ENCODE data around the gene NUP133.

Gene NUP133

GRCh38 chr1:229506633-229507032, 1.5 kb downstream of the NUP133 start:
- H3K9me3 ChIP-seq (ENCODE audit: control insufficient read depth, low read length) = no peaks in the 10 kb centered on the region
- peak overlapping the region; percentile 3 for H3K4me2 ChIP-seq (ENCODE audit: low read length, poor library complexity, severe bottlenecking)
- DNase-seq = no peak
- peaks cover 9 to 19% of the 10 kb centered on the region in 2 experiments for H3K36me3 ChIP-seq (ENCODE audit: control insufficient read depth in 1 of 2, insufficient read depth in 2 of 2, low read depth in 1 of 2, low read length in 2 of 2)
- no peak overlapping the region for H4K91ac ChIP-seq (ENCODE audit: low read length)
- H3K23ac ChIP-seq (ENCODE audit: low read length in 2 of 2) = no peak overlapping the region
- H3K4ac ChIP-seq (ENCODE audit: low read depth in 1 of 2, low read length in 2 of 2) = no peak overlapping the region
- H3K79me1 ChIP-seq (replicated peaks; ENCODE audit: low read length, poor library complexity, severe bottlenecking) = peaks cover 16% of the 10 kb centered on the region
- no peak overlapping the region for H2BK12ac ChIP-seq (ENCODE audit: low read length in 2 of 2)
- no peak overlapping the region for H2AK5ac ChIP-seq (ENCODE audit: low read length, severe bottlenecking)
- no peak overlapping the region for H2AFZ ChIP-seq (ENCODE audit: low read depth, low read length)
- no peak overlapping the region for H2BK120ac ChIP-seq (ENCODE audit: low read depth, low read length)
- H3K9ac ChIP-seq (ENCODE audit: low read length) = peak overlapping the region; percentile 97
- H3K18ac ChIP-seq (ENCODE audit: low read depth in 1 of 2, low read length in 2 of 2) = no peak overlapping the region
- H2BK5ac ChIP-seq (ENCODE audit: low read depth, low read length, poor library complexity, severe bottlenecking) = no peak overlapping the region
- H3K27ac ChIP-seq (ENCODE audit: low read length, poor library complexity, severe bottlenecking) = no peak overlapping the region
- H3K14ac ChIP-seq (ENCODE audit: low read length in 2 of 2) = no peak overlapping the region
- H3K27me3 ChIP-seq (ENCODE audit: control insufficient read depth in 1 of 2, insufficient read depth in 1 of 2, low read length in 2 of 2) = no peaks in the 10 kb centered on the region
- H3K4me3 ChIP-seq (ENCODE audit: insufficient read depth in 1 of 2, low read depth in 1 of 2, low read length in 2 of 2) = peak overlapping the region in 1 of 2 experiments; percentile 97
- peaks cover 7% of the 10 kb centered on the region for H3K4me1 ChIP-seq (ENCODE audit: control insufficient read depth, insufficient read depth, low read depth, low read length)
- 87% methylated on average over 6 of the region's 8 CpGs for WGBS
- no peak overlapping the region for H2BK15ac ChIP-seq (ENCODE audit: low read depth, poor library complexity, severe bottlenecking)
- H4K8ac ChIP-seq (ENCODE audit: low read length) = no peak overlapping the region

DNA sequence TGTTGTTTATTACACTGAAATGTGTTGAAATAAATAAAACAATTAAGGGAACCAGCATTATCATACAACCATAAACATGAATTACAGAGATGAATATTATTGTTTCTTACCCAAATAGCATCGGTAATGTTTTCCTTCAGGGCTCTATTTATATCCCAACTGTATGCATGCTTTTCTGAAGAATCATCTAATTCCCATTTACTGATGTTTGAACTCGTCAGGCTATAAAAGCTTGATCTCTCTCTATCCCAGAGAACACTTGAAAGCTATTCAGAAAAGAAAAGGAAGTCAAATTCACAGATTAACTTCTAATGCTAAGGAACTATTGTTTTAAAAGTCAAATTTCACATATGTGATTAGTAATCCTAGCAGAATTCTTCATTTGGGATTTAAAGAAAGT, 12.4 kb downstream of the NUP133 start:
- Histone ChIP-seq H3K79me1 (replicated peaks; ENCODE audit: low read length, poor library complexity, severe bottlenecking) (peaks cover 14% of the 10 kb centered on the region), H2AK5ac (ENCODE audit: low read length, severe bottlenecking) (no peak overlapping the region), H3K9ac (ENCODE audit: low read length) (no peak overlapping the region), H4K91ac (ENCODE audit: low read length) (no peak overlapping the region), H3K27ac (ENCODE audit: low read length, poor library complexity, severe bottlenecking) (no peak overlapping the region), H2BK5ac (ENCODE audit: low read depth, low read length, poor library complexity, severe bottlenecking) (no peak overlapping the region), H3K27me3 (ENCODE audit: control insufficient read depth in 1 of 2, insufficient read depth in 1 of 2, low read length in 2 of 2) (no peaks in the 10 kb centered on the region), H3K9me3 (ENCODE audit: control insufficient read depth, low read length) (no peaks in the 10 kb centered on the region), H3K4me3 (ENCODE audit: insufficient read depth in 1 of 2, low read depth in 1 of 2, low read length in 2 of 2) (no peak overlapping the region), H3K14ac (ENCODE audit: low read length in 2 of 2) (no peak overlapping the region), H3K36me3 (ENCODE audit: control insufficient read depth in 1 of 2, insufficient read depth in 2 of 2, low read depth in 1 of 2, low read length in 2 of 2) (peaks cover 31 to 87% of the 10 kb centered on the region in 2 experiments), H2AFZ (ENCODE audit: low read depth, low read length) (no peak overlapping the region), H4K8ac (ENCODE audit: low read length) (no peak overlapping the region), H2BK12ac (ENCODE audit: low read length in 2 of 2) (no peak overlapping the region), H3K4ac (ENCODE audit: low read depth in 1 of 2, low read length in 2 of 2) (no peak overlapping the region), H3K4me2 (ENCODE audit: low read length, poor library complexity, severe bottlenecking) (no peak overlapping the region), H2BK120ac (ENCODE audit: low read depth, low read length) (no peak overlapping the region), H2BK15ac (ENCODE audit: low read depth, poor library complexity, severe bottlenecking) (no peak overlapping the region), H3K23ac (ENCODE audit: low read length in 2 of 2) (no peak overlapping the region), H3K4me1 (ENCODE audit: control insufficient read depth, insufficient read depth, low read depth, low read length) (no peaks in the 10 kb centered on the region), H3K18ac (ENCODE audit: low read depth in 1 of 2, low read length in 2 of 2) (no peak overlapping the region)
- no peak for DNase-seq
- 100% methylated on average over 2 of the region's 2 CpGs for WGBS

- Histone ChIP-seq H2BK12ac (ENCODE audit: low read length in 2 of 2) (no peak overlapping the region), H2BK120ac (ENCODE audit: low read depth, low read length) (no peak overlapping the region)
- WGBS = 100% methylated on average over 1 of the region's 1 CpG
Measured at GRCh38 chr1:229487181-229487580, 21.0 kb downstream of the NUP133 start.

DNA sequence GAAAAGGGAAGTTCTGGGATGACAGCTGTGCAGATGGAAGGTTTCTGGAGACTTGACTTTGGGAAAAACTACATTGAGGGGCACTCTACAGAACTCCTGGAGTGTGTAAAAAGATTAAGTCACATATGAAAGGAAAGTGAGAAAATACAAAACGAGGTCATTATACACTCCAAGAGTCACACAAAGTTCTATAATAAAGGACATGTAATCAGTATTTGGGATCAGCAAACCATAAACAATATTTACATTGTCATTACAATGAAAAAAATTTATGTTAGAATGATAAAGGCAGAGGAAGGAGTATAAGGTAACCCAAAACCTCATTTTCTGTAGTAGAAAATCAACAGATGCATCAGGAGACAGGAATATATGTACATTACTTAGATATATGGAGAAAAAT, 22.8 kb downstream of the NUP133 start:
- no peaks in the 10 kb centered on the region for H3K27me3 ChIP-seq (ENCODE audit: control insufficient read depth in 1 of 2, insufficient read depth in 1 of 2, low read length in 2 of 2)
- WGBS = no CpG with 5 or more reads among the region's 1 CpG

More at GRCh38 chr1:229487181-229487580, 21.0 kb downstream of the NUP133 start:
- H3K4ac ChIP-seq (ENCODE audit: low read depth in 1 of 2, low read length in 2 of 2) = no peak overlapping the region
- H3K18ac ChIP-seq (ENCODE audit: low read depth in 1 of 2, low read length in 2 of 2) = no peak overlapping the region
- H3K4me1 ChIP-seq (ENCODE audit: control insufficient read depth, insufficient read depth, low read depth, low read length) = no peaks in the 10 kb centered on the region
- H2BK5ac ChIP-seq (ENCODE audit: low read depth, low read length, poor library complexity, severe bottlenecking) = no peak overlapping the region
- peaks cover 25 to 85% of the 10 kb centered on the region in 2 experiments for H3K36me3 ChIP-seq (ENCODE audit: control insufficient read depth in 1 of 2, insufficient read depth in 2 of 2, low read depth in 1 of 2, low read length in 2 of 2)
- H3K79me1 ChIP-seq (replicated peaks; ENCODE audit: low read length, poor library complexity, severe bottlenecking) = peaks cover 15% of the 10 kb centered on the region
- no peak overlapping the region for H3K27ac ChIP-seq (ENCODE audit: low read length, poor library complexity, severe bottlenecking)
- H4K8ac ChIP-seq (ENCODE audit: low read length) = no peak overlapping the region
- H2AK5ac ChIP-seq (ENCODE audit: low read length, severe bottlenecking) = no peak overlapping the region
- H3K14ac ChIP-seq (ENCODE audit: low read length in 2 of 2) = no peak overlapping the region
- H2AFZ ChIP-seq (ENCODE audit: low read depth, low read length) = no peak overlapping the region
- H3K4me3 ChIP-seq (ENCODE audit: insufficient read depth in 1 of 2, low read depth in 1 of 2, low read length in 2 of 2) = no peak overlapping the region
- H2BK15ac ChIP-seq (ENCODE audit: low read depth, poor library complexity, severe bottlenecking) = no peak overlapping the region
- no peak overlapping the region for H4K91ac ChIP-seq (ENCODE audit: low read length)
- H3K23ac ChIP-seq (ENCODE audit: low read length in 2 of 2) = no peak overlapping the region
- no peak overlapping the region for H3K4me2 ChIP-seq (ENCODE audit: low read length, poor library complexity, severe bottlenecking)
- H3K27me3 ChIP-seq (ENCODE audit: control insufficient read depth in 1 of 2, insufficient read depth in 1 of 2, low read length in 2 of 2) = no peaks in the 10 kb centered on the region
- no peak for DNase-seq
- no peaks in the 10 kb centered on the region for H3K9me3 ChIP-seq (ENCODE audit: control insufficient read depth, low read length)
- no peak overlapping the region for H3K9ac ChIP-seq (ENCODE audit: low read length)

More for the DNA sequence above, 22.8 kb downstream of the NUP133 start:
- Histone ChIP-seq H3K4ac (ENCODE audit: low read depth in 1 of 2, low read length in 2 of 2) (no peak overlapping the region), H3K9me3 (ENCODE audit: control insufficient read depth, low read length) (no peaks in the 10 kb centered on the region), H3K36me3 (ENCODE audit: control insufficient read depth in 1 of 2, insufficient read depth in 2 of 2, low read depth in 1 of 2, low read length in 2 of 2) (peaks cover 29 to 84% of the 10 kb centered on the region in 2 experiments), H3K23ac (ENCODE audit: low read length in 2 of 2) (no peak overlapping the region), H4K91ac (ENCODE audit: low read length) (no peak overlapping the region), H3K18ac (ENCODE audit: low read depth in 1 of 2, low read length in 2 of 2) (no peak overlapping the region), H2AFZ (ENCODE audit: low read depth, low read length) (no peak overlapping the region), H2AK5ac (ENCODE audit: low read length, severe bottlenecking) (no peak overlapping the region), H2BK15ac (ENCODE audit: low read depth, poor library complexity, severe bottlenecking) (no peak overlapping the region), H2BK12ac (ENCODE audit: low read length in 2 of 2) (no peak overlapping the region), H4K8ac (ENCODE audit: low read length) (no peak overlapping the region), H3K9ac (ENCODE audit: low read length) (no peak overlapping the region), H2BK5ac (ENCODE audit: low read depth, low read length, poor library complexity, severe bottlenecking) (peak overlapping the region; percentile 33), H2BK120ac (ENCODE audit: low read depth, low read length) (no peak overlapping the region), H3K79me1 (replicated peaks; ENCODE audit: low read length, poor library complexity, severe bottlenecking) (peaks cover 16% of the 10 kb centered on the region), H3K27ac (ENCODE audit: low read length, poor library complexity, severe bottlenecking) (no peak overlapping the region), H3K4me1 (ENCODE audit: control insufficient read depth, insufficient read depth, low read depth, low read length) (no peaks in the 10 kb centered on the region), H3K4me3 (ENCODE audit: insufficient read depth in 1 of 2, low read depth in 1 of 2, low read length in 2 of 2) (no peak overlapping the region), H3K14ac (ENCODE audit: low read length in 2 of 2) (no peak overlapping the region), H3K4me2 (ENCODE audit: low read length, poor library complexity, severe bottlenecking) (no peak overlapping the region)
- no peak for DNase-seq
